GM18868 (cell line): ENCODE results near the gene TPCN2.

ENCODE experiments used
- ATAC-seq: cut with Tn5 transposase; IDR thresholded peaks from one replicate; pipeline ENCODE4 v1.9.1; 2021; ENCODE audit warnings: mild to moderate bottlenecking, moderate library complexity; ENCODE audit not compliant: unreplicated experiment

TPCN2 gene

DNA sequence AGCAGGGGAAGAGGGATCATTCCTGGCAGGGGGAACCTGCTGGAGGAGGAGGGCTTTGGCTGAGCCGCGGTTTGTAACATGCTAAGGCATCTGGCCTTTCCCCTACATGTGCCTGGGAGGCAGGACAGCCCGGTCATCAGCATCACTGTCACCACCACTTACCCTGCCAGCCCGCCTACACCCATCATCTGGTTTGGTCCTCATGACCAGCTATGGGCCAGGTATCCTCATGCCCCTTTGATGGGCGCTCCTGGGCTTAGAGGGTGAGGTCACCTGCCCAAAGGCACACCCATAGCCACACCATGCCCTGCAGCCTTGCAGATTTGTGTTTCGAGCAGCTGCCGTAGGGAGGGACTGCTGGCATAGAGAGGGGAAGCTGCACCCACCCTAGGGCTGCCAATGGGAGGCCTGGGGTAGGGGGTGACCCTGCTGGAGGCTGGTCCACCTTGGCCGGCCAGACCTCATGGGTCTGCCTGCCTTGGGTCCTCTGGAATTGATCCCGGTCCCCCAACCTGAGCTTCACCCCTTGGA, 38.3 kb upstream of the TPCN2 start:
- ATAC-seq: no peak

DNA sequence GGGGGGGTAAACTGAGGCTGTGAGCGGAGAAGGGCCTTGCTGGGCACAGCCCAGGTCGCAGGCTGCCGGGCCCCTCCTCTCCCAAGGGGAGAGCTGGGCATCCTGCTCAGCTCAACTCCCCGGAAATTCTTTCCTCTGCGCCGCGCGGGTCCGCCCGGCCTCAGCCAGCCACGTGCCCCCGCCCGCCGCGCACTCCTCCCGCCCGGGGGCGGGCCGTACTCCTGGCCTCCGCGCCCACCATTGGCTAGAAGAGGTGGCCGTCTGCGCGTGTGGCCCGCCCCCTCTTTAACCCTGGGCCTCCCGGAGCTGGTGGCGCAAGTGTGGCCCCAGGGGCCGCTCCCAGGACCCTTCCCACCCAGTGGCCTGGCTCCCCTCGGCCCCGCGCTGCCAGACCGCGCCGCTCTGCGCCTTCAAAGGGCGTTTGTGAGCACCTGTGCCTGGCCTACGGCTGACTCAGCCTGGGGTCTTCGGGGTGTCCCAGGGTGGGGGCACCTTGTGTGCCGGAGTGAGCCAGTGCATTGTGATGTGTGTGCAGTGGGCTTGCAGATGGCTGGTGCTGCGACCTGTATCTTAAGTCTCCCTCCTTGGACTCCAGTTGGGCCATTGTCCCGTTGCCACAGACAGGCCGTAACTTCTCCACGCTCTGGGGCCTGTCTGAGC, 37.6 kb upstream of the TPCN2 start:
- ATAC-seq: no peak

DNA sequence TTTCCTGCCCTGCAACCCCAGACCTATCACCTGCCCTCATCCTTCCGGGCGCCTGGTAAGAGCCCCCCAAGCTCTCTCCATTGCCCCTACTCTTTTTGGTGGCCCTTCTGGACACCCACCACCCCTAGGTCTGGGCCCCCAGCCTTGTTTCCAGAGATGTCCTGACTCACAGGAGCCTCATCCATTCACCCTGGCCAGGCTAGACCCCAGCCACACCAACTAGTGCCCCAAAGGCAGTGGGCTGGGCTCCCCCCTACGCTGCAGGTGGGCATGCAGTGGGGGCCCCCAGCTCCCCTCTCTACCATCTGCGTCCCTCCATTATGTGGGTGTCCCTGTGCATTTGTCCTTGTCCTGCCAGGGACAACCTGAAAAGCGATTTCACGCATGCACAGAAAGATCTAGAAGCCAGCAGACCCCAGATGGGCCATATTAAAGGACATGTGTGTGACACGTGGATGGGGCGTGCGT, 37.1 kb upstream of the TPCN2 start:
- no peak for ATAC-seq

DNA sequence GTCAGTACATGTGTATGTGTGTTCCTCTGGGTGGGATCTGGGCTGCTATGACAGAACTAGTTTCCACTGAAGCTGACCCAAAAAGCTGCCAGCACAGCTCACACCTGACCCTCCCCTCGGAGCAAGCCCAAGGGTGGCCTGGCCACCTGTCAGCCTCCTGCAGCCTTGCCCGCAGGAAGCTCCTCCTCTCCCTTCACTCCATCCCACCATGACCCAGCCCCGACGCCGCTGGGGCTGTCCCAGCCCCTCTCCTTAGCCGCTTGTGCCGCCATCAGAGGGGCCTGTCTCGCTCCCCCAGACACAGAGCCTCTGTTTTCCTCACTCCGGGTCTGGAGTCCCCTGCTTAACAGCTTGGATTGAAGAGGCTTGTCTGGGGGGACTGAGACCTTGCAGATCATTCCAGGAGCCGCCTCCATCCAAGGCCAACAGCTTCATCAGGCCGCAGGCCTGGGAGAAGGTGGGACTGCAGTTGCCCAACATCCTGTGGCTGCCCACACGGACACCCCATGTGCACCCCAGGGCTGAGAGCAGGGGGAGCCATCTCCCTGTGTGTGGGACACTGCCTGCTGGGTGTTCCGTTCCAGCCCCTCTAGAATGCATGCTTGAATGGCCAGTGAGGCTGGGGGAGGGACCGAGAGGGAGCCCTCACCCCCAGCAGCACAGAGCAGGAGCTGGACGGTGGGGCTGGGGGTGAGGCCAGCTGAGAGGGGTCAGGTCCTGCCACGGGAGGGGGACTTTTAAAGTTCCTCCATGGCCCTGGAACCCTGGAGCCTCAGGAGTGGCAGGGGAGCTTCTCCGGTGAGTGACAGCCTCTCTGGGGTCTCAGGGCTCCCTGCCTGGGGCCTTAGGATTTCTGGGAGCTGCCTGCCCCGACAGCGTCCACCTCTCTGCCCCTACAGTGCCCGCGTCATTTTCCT, 36.4 kb upstream of the TPCN2 start:
- no peak for ATAC-seq

DNA sequence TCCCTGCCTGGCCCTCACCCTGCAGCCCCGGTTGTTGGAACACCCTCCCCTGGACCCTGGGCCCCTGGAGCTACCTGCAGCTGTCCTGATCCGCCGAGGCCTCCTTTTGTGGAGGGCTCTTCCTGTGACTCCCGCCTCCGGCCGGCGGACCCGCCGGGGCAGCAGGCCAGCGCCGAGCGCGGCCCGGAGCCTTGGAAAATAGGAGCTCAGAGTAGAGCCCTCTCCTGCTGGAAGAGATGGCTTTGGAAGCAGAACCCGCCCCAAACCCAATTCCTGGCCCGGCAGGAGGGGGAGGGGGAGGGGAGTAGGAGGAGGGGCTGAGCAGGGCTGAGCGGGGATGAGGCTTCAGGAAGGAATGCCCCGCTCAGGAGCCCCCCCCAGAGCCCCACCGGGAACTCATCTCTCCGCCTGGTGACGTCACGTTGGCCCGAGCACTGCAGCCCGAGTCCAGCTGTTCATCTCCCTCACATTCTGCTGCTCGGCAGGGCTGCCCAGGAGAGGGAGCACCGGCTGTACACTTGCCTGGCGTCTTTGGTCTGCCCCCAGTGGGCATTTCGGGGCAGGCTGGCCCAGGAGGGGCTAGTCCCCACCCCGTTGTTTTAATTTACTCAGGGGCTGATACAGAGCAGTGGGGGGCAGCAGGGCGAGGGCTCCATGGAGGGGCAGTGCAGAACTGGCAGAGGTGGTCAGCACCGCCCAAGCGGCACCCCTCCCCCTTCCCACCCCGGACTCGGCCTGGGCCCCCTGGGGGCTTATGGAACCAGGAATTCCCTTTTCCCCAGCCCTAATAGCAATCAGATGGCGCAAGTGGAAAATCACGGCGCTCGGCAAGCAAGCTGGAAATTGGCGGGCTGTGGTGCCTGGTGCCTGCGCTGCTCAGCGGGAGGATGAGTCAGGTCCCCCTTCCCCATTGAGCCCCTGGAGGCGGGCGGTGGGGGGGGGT, 35.5 kb upstream of the TPCN2 start, which contains the start of gene MRGPRF:
Gene MRGPRF, minus strand, starts transcription at position 238 of the 943 bp plus-strand sequence. CDS start 3,345 bp downstream, outside the sequence.
- ATAC-seq: no peak

DNA sequence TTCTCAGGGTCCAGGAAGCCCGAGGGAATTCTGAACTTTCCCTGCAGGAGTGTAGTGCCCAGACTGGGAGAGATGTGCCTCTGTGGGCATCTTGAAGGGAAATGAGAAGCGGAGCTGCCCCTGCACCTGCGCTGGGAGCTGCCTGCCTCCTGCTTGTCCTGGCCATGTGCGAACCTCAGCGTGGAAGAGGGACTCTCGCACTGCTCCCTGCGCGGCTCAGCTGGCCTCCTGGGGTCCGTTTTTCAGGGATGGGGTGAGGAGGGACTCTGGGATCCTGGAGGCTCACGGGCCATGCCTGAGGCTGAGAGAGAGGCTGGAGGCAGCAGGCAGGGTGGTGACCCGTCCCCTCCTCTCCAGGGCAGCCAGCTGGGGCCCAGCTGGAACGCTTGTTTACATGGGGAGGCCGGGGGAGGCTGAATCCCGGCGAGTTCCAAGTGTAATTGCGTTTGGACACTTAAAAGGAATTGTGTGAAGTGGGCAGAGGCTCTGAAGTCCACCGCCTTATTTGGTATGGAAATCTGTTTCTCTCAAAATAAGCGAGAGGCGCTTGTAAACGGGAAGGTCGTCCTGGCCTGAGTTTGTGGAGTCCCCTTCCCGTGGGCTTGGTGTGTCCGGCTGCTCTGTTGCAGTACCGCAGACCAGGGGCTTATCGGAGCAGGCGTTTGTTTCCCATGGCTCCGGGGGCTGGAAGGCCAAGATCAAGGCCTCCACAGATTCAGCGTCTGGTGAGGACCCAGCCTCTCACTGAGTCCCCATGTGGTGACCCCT, 34.5 kb upstream of the TPCN2 start:
- ATAC-seq: no peak

DNA sequence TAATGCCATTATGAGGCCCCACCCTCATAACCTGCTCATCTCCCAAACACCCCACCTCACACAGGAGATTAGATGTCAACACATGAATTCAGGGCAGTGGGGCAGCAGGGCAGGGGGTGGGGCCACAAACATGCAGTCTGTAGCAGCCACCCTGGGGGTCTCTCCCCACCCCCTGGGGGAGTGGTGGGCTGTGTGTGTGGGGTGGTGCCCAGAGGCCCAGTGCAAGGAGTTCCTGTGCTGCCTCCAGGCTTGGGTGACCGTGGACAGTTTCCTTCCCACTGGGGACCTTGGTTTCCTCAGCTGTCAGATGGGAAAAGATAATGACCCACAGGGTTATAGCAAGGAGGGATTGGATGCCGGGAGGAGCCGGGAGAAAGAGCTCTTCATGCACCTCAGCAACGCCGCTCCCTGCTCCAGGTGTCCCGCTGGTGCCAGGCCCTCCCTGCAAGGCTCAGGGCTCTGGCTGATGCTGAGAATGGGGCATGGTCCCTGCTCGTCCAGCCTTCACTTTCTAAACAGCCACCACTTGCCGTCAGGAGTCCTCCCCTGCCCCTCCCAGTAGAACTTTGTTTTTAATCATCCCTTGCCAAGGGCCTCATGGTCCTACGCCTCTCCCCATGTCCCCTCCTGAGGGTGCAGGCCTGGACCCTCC, 33.7 kb upstream of the TPCN2 start:
- no peak for ATAC-seq

DNA sequence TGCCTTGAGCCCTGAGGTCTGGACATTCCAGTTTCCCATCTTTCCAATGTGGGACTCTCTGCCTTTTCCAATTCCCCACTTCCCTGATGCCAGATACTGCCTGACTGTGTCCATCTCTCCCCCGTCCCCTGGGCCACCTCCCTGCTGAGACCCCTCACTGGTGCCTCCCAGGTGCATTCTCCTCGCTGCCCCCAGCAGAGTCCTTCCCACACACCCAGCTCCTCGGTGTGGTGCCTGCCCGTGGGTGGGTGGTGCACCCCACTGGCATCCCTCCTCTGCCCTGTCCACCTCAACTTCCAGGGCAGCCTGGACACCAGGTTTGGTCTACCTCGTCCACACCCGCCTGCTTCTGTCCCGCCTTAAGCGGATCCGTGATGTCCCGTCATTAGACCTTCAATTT, 30.8 kb upstream of the TPCN2 start:
- no peak for ATAC-seq

DNA sequence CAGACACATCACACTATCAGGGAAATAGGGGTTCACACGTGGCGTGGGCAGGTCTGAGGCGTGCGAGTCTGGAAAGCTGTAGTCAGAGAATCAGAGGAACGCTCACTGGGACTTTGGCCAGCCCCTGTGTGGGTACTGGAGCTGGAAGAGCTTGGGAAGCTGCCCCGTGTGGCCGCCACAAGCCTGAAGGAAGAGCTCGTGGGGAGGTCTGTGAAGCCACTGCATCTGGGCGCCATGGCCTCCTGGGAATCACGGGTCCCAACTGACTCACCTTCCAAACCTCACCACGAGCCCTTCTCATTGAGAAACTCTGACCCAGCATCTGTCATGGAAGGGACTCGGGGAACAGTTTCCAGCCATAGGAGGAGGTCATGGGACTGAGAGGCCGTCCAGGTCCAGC, 29.8 kb upstream of the TPCN2 start:
- no peak for ATAC-seq

DNA sequence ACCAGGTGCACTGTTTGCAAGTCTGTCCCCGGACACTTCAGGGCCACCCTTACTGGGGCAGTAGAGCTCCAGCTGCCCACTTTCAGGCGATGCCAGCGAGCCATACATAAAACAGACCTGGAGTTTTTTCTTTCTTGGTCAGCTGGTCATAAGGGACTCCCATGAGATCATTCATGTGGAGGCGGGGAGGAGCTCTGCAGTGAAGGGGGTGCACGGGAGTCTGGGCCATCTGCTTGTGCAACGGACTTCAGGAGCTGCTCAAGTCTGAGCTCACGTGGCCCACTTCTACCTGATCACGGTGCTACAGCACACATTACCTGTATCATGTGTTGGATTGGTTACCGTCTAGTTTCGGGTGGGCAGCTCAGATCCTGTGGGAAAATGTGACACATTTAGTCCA, 26.5 kb upstream of the TPCN2 start:
- ATAC-seq: no peak

DNA sequence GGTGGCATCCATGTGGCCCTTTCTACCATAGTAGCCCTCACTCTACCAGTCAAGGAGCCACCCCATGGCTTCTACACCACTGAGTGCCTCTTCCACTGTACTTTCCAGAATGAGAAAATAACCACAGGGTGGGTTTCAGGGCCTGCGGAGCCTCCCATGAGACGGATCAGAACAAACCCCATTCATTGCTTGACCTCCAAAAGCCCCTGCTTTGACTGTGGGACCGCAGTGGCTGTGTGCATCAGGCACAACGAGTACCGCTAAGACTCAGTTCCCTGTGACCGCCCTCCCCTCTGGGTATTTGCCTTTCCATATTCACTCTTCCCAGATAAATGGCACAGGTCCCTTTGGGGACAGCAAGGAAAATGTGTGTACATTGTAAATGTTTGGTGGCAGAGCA, 24.2 kb upstream of the TPCN2 start:
- no peak for ATAC-seq

DNA sequence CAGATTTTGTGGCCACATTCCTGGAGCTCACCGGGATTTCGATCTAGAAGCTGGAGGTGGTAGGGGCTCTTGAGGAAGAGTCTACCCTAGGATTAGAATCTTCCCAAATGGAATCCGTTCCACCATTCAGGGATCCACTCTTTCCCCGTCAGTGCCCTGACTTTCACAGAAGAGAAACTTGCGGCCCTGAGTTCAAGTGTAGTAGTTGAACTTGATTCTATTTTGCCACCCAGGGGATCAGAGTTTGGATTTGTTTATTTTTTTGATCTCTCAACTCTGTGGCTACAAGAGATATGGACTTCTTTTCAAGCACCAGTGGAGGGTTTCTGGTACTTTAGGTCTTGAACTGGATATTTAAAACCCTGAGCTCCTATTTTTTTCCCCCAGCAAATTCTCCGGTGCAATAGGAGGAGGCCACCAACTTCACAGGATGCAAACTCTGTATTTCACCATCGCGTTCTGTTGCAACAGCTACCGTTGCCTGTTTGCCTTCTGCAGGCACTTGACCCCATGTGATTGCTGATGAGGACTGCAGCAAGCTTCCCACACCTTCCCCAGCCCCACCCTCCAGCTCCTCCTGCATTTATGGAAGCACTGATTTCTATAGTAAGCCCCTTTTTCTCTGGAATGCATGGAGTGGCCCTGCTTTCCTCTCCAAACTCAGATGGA, 20.9 kb upstream of the TPCN2 start:
- no peak for ATAC-seq

DNA sequence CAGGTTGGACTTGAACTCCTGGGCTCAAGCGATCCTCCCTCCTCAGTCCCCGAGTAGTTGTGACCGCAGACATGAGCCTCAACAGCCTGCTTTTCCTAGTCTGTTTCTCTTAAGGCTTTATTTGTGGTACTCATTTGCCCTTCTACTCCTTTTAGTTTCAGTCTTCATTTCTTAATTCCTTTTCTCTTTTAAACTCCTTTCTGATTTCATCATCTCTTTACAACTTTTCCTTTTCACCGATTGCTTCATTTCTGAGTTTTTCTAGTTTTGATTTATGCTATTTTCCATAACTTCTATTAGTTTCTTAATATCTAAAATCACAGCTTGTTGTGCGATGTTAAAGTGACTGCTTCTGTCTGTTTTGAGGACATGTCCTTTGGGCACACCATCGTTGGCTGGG, 18.4 kb upstream of the TPCN2 start:
- ATAC-seq: no peak

DNA sequence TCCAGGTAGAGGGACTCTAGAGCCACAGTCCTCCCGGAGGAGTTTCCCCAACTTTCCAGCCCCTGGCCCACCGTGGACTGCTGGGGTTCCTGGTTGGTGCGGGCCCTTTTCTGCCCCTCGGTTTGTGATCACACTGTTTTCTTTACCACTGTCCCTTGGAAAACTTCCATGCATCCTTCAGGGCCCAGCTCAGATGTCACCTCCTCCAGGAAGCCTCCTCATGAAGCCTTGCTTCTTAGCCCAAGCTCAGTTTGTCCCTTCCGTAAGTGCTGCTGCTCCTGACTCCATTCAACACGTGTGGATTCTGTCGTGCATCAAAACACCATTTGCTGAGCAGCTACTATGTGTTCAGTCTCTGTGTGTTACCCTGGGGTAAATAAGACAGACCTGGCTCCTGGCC, 15.9 kb upstream of the TPCN2 start:
- no peak for ATAC-seq

DNA sequence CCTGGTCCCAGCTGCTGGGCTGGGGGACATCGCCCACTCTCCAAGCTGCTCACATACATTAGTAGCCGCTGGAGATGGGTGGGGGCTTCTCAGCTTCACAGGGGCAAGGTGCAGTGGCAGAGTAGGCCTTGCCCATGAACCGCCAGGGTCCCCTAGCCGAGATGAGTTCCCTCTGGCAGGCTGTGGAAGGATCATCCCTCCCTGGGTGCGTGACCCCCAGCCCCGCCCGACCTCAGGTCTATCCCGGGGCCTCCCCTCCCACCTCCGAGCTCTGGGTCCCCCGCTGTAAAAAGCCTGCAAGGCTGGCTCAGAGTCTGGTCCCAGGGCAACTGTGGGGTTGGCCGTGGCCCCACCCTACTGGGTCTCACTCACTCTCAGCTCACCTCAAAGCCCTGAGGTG, 15.3 kb upstream of the TPCN2 start:
- no peak for ATAC-seq

DNA sequence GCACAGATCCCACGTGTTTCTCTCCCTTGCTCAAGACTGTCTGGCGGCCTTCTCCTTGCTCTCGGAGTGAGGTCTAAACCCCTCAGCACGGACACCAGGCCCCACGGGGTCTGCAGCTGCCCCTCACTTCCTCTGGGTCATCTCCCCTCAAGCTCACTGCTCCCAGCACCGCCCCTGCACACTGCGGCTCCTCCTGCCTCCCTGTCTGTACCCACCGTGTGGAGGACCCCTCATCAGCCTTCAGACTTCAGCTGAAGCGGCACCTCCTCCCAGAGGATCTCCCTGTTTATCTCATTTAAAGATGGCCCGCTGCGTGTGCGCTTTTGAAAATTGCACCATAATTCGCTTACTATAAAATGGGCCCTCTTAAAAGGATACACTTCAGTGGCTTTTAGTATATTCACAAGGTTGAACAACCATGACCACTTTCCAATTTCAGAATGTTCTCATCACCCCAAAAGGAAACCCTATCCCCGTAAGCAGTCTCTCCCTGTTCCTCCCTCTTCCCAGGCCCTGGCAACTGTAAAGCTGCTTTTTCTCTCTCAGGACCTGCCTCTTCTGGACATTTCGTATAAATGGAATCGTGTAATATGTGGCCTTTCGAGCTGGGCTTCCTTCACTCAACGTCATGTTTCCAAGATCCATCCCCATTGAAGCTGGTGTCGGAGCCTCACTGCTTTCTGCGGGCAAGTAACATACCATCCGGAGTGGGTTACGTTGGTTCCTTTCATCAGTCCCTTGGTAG, 14.4 kb upstream of the TPCN2 start:
- ATAC-seq: no peak

DNA sequence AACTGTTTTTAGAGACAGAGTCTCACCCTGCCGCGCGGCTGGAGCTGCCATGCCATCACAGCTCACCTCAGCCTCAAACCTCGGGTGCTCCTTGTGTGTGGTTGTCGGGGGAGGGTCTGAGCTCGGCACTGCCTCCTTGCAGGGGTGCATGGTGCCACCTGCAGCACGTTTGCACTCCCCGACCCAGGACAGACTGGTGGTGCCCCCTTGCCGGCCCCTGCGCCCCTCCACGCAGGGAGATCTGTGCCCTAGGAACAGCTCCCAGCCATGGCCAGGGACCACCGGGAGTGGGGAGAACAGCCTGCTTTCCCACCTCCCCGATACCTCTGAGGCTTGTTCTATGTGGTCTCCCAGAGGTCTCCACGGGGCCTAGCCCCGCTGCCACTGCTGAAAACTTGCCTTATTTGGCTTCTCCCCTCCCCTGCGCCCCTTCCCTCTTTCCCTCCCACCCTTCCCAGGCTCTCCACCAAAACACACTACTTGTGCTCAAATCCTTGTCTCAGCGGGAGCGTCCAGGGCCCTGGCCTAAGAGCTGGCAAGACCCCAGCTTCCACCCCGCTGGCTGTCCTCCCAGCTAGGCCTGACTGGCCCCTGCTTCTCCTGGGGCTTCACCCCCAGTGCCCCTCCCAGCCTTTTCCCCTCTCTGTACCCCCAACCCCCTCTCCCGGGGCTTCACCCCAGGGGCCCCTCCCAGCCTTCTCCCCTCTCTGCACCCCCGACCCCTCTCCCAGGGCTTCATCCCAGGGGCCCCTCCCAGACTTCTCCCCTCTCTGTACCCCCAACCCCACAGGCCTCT, 13.4 kb upstream of the TPCN2 start:
- ATAC-seq: no peak

DNA sequence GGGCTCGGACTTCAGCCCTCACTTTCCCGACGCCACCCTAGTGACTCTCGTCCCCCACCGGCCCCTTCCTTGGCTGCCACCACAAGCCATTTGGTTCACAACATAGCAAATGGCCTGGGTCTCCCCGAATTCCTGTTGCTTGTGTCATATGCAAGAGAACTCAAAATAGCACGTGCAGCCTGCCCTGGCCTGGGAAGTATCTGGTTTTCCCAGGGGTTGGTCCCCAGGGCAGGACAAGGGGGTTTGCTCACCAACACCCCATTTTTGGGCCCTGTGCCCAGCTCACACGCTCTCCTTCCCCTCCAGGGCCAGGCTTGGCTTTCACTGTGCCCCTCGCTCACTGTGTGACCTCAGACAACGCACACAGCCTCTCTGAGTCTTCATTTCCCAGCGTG, 12.8 kb upstream of the TPCN2 start:
- ATAC-seq: no peak
